A673 (cell line): ENCODE data around the gene GPR39.

Experiments
- EZH2 ChIP-seq: fragments of 200-600 bp; sonication (generic); IDR thresholded peaks from 2 replicates; pipeline ENCODE4 v1.6.1; 2017; ENCODE audit warnings: borderline replicate concordance, low read depth, mild to moderate bottlenecking, mixed read lengths, antibody characterized with exemption, low read length; ENCODE audit not compliant: poor library complexity, severe bottlenecking
- TF ChIP-seq, protein P1 (sequence below): fragments of 300-800, 200-600 bp; sonication (generic); conservative IDR thresholded peaks from 2 replicates; pipeline ENCODE4 v1.5.1; 2017; ENCODE audit warnings: low read depth, mild to moderate bottlenecking, antibody characterized with exemption, low read length, moderate library complexity, mixed read lengths

DNA sequence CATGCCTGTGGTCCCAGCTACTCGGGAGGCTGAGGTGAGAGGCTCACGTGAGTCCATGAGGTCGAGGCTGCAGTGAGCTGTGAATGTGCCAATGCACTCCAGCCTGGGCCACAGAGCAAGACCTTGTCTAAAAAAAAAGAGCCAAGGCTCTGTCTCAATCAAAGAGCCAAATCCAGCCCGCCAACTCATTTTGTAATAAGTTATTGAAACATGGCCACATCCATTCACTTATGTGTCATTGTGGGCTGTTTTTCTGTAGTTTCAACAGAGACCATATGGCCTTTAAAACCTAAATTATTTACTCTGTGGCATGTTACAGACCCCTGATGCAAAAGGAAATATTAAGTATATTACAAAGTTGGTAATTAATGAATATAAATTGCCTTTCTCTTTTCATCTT lies 60.8 kb downstream of the GPR39 start:
- no peak for TF ChIP-seq EZH2
- TF ChIP-seq, protein P1, sequence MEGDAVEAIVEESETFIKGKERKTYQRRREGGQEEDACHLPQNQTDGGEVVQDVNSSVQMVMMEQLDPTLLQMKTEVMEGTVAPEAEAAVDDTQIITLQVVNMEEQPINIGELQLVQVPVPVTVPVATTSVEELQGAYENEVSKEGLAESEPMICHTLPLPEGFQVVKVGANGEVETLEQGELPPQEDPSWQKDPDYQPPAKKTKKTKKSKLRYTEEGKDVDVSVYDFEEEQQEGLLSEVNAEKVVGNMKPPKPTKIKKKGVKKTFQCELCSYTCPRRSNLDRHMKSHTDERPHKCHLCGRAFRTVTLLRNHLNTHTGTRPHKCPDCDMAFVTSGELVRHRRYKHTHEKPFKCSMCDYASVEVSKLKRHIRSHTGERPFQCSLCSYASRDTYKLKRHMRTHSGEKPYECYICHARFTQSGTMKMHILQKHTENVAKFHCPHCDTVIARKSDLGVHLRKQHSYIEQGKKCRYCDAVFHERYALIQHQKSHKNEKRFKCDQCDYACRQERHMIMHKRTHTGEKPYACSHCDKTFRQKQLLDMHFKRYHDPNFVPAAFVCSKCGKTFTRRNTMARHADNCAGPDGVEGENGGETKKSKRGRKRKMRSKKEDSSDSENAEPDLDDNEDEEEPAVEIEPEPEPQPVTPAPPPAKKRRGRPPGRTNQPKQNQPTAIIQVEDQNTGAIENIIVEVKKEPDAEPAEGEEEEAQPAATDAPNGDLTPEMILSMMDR, result no peak
